K562 (cell line): ENCODE measurements around the gene THUMPD1. TPM values are rescaled to one million over a fixed set of nuclear protein-coding genes. Genes with fewer than 3 reads are reported as not detected.

Experiments
- BDP1 ChIP-seq: IDR thresholded peaks from 3 replicates; pipeline ENCODE4 v1.6.1; 2011; ENCODE audit not compliant: insufficient read length, insufficient read depth
- KLF1 ChIP-seq: fragments of 450-650 bp; IDR thresholded peaks from 2 replicates; pipeline ENCODE4 v1.6.1; 2016; ENCODE audit warnings: missing genetic modification characterization, missing compliant biosample characterization
- MTA3 ChIP-seq: fragments of 450-650 bp; formaldehyde crosslinking; IDR thresholded peaks from 2 replicates; pipeline ENCODE4 v1.6.1; 2017; ENCODE audit warnings: mild to moderate bottlenecking, borderline replicate concordance
- MYC ChIP-seq, 2 experiments: fragments of 250-450 bp in 1 of 2; sonication (Bioruptor Pico) in 1 of 2; IDR thresholded peaks; 2 replicates each; pipeline versions ENCODE4 v1.5.1 to v1.6.1; 2012 to 2021; ENCODE audit warnings: low read depth in 2 of 2, borderline replicate concordance in 1 of 2, improper control_type of control experiment in 1 of 2, low read length in 1 of 2, mild to moderate bottlenecking in 1 of 2, moderate library complexity in 1 of 2
- NFATC3 ChIP-seq: fragments of 450-650 bp; IDR thresholded peaks from 2 replicates; pipeline ENCODE4 v1.6.1; 2017; ENCODE audit warnings: mild to moderate bottlenecking
- POLR2AphosphoS5 ChIP-seq: IDR thresholded peaks from 2 replicates; pipeline ENCODE4 v1.6.1; 2011; ENCODE audit warnings: mild to moderate bottlenecking, low read depth, low read length, moderate library complexity; ENCODE audit not compliant: control insufficient read depth, insufficient read depth
- PRPF4 ChIP-seq: fragments of 200-400 bp; formaldehyde crosslinking; IDR thresholded peaks from one replicate; pipeline ENCODE4 v1.6.1; 2017; ENCODE audit warnings: low read length, low read depth, mild to moderate bottlenecking; ENCODE audit not compliant: insufficient read depth, poor library complexity, severe bottlenecking
- SMAD1 ChIP-seq: fragments of 150-350 bp; IDR thresholded peaks from 2 replicates; pipeline ENCODE4 v1.6.1; 2014; ENCODE audit warnings: low read length, low read depth; ENCODE audit not compliant: partially characterized antibody
- SMAD4 ChIP-seq: fragments of 250-450 bp; sonication (Bioruptor Pico); conservative IDR thresholded peaks from 2 replicates; pipeline ENCODE4 v1.8.0; 2021; ENCODE audit warnings: inconsistent platforms, mild to moderate bottlenecking, moderate library complexity
- SPI1 ChIP-seq: IDR thresholded peaks from 2 replicates; pipeline ENCODE4 v1.6.1; 2011; ENCODE audit warnings: low read depth, low read length, control low read depth, borderline replicate concordance
- TCF7 ChIP-seq: sonication (generic); IDR thresholded peaks from 2 replicates; pipeline ENCODE4 v1.6.1; 2016; ENCODE audit warnings: antibody characterized with exemption, borderline replicate concordance
- TOE1 ChIP-seq, 2 experiments: fragments of 450-650 bp in 1 of 2; sonication (generic) in 1 of 2; formaldehyde crosslinking in 1 of 2; IDR thresholded peaks; 2 replicates each; pipeline versions ENCODE4 v1.7.1 to v1.8.0; 2016 to 2022; ENCODE audit warnings: borderline replicate concordance in 2 of 2, mild to moderate bottlenecking in 2 of 2, antibody characterized with exemption in 1 of 2, inconsistent platforms in 1 of 2, low read depth in 1 of 2, missing genetic modification reagents in 1 of 2, moderate library complexity in 1 of 2
- ZFP36 ChIP-seq: fragments of 150-350 bp; IDR thresholded peaks from 2 replicates; pipeline ENCODE4 v1.6.1; 2018; ENCODE audit warnings: low read length, low read depth; ENCODE audit not compliant: partially characterized antibody
- ZFX ChIP-seq: sonication (generic); formaldehyde crosslinking; IDR thresholded peaks from 2 replicates; pipeline ENCODE4 v1.8.0; 2022; ENCODE audit warnings: mild to moderate bottlenecking, missing genetic modification reagents, moderate library complexity
- ZNF699 ChIP-seq: fragments of 250-450 bp; sonication (Bioruptor Pico); IDR thresholded peaks from 2 replicates; pipeline ENCODE4 v1.8.0; 2021; ENCODE audit warnings: mild to moderate bottlenecking, moderate library complexity; ENCODE audit not compliant: insufficient replicate concordance
- polyA plus RNA-seq, 8 experiments: library from polyadenylated mRNA; depleted of rRNA in 4 of 8; stranded (reverse) in 5 of 8; unstranded in 3 of 8; fragments of >200 nt; fragmentation: Nextera tagmentation in 2 of 8; fragmentation: Illumina TruSeq in 1 of 8; extraction: Ambion mirVana in 2 of 8; extraction: Trizol in 1 of 8; gene quantifications; 2 replicates each; pipeline versions ENCODE4 v1.2.1 to v1.2.3, GENCODE V29; 2011 to 2014; ENCODE audit warnings: inconsistent platforms in 1 of 8, missing spikeins in 1 of 8
- total RNA-seq, 7 experiments: library from RNA; depleted of rRNA in 6 of 7; stranded (reverse); fragments of >200 nt in 6 of 7; fragmentation: Illumina TruSeq in 2 of 7; extraction: Trizol in 2 of 7; gene quantifications; 2 replicates each; pipeline versions ENCODE4 v1.2.1 to v1.2.3, GENCODE V29; 2011 to 2021; ENCODE audit warnings: low replicate concordance in 1 of 7
- TF ChIP-seq, protein P1 (sequence below): fragments of 250-450 bp; sonication (Bioruptor Pico); IDR thresholded peaks from 2 replicates; pipeline ENCODE4 v1.9.0; 2021; ENCODE audit warnings: mild to moderate bottlenecking, inconsistent platforms
- TF ChIP-seq, protein P2 (sequence below): fragments of 150-350 bp; conservative IDR thresholded peaks from 2 replicates; pipeline ENCODE4 v1.6.1; 2014; ENCODE audit warnings: low read length

THUMPD1 gene
- total and polyA plus RNA-seq, 9 of the 15 experiments (the other 6 are each of a cell fraction or from before 2014, with no cell fraction given) = 37.8 to 101 (median 56.8) TPM

DNA sequence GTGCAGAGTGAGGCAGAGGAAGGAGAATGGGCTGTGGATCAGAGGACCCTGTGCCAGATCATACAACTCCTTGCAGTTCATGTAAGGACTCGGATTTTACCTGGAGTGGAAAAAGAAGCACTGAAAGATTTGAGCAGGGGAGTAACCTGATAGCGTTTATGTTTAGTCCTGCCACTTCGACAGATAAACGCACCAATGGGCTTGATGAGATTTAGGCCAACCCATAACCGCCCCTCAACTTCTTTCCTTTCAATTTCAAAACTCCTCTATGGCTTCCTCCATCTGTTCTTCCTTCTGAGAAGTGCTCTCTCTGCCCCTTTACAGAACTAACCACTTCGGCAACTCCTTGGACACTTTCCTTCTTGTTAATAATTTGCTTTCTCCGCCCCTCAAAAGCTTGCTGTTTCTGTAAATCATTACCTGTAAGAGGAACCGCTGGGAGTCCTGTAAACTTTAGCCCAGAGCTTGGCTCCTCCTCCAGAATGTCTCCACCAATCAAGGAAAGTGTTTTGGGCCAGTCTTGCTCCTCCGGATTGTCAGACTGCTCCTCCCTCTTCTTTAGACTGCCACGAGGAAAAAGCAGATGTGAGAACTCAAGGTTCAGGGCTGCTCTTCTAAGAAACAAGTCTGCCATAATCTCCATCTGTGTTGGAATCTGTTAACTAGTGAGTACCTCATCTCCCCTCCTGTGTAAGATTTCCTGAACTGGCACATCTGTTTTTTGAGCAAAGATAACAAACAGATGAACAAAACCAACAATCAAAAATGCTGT, 22.0 kb upstream of the THUMPD1 start, which contains the start of gene ACSM3 (continued):
- no peak for TF ChIP-seq BDP1
- no peak for TF ChIP-seq POLR2AphosphoS5
- TF ChIP-seq SMAD1 = no peak
- TF ChIP-seq ZNF699 (CRISPR knock-in tag) = no peak
- peak; percentile 56; the same call in 1 of the 2 replicates for TF ChIP-seq SPI1
- no peak for TF ChIP-seq KLF1 (tag)
- TF ChIP-seq TOE1 (IDR thresholded peaks at IDR 0.05; ENCODE audit: borderline replicate concordance) = 0 out of 2 replicates have a peak, but pooled peaks have one; percentile 14
- TF ChIP-seq TOE1 (CRISPR knock-in tag; IDR thresholded peaks at IDR 0.05; ENCODE audit: borderline replicate concordance, low read depth) = no peak
- TF ChIP-seq ZFX (CRISPR knock-in tag) = no peak
- TF ChIP-seq PRPF4 = no peak
- TF ChIP-seq TCF7 = no peak
- peak; percentile 58; the same call in 1 of the 2 replicates for TF ChIP-seq SMAD4 (CRISPR knock-in tag)
- TF ChIP-seq, protein P1, sequence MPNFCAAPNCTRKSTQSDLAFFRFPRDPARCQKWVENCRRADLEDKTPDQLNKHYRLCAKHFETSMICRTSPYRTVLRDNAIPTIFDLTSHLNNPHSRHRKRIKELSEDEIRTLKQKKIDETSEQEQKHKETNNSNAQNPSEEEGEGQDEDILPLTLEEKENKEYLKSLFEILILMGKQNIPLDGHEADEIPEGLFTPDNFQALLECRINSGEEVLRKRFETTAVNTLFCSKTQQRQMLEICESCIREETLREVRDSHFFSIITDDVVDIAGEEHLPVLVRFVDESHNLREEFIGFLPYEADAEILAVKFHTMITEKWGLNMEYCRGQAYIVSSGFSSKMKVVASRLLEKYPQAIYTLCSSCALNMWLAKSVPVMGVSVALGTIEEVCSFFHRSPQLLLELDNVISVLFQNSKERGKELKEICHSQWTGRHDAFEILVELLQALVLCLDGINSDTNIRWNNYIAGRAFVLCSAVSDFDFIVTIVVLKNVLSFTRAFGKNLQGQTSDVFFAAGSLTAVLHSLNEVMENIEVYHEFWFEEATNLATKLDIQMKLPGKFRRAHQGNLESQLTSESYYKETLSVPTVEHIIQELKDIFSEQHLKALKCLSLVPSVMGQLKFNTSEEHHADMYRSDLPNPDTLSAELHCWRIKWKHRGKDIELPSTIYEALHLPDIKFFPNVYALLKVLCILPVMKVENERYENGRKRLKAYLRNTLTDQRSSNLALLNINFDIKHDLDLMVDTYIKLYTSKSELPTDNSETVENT (CRISPR knock-in tag) = no peak
- TF ChIP-seq MYC (IDR thresholded peaks at IDR 0.05; ENCODE audit: low read depth, low read length) = peak; percentile 90
- no peak for TF ChIP-seq MYC (CRISPR knock-in tag; IDR thresholded peaks at IDR 0.05; ENCODE audit: borderline replicate concordance, low read depth)
- TF ChIP-seq MTA3 = peak; percentile 59; the same call in 1 of the 2 replicates
- TF ChIP-seq NFATC3 = no peak
- TF ChIP-seq ZFP36 = no peak
- TF ChIP-seq, protein P2, sequence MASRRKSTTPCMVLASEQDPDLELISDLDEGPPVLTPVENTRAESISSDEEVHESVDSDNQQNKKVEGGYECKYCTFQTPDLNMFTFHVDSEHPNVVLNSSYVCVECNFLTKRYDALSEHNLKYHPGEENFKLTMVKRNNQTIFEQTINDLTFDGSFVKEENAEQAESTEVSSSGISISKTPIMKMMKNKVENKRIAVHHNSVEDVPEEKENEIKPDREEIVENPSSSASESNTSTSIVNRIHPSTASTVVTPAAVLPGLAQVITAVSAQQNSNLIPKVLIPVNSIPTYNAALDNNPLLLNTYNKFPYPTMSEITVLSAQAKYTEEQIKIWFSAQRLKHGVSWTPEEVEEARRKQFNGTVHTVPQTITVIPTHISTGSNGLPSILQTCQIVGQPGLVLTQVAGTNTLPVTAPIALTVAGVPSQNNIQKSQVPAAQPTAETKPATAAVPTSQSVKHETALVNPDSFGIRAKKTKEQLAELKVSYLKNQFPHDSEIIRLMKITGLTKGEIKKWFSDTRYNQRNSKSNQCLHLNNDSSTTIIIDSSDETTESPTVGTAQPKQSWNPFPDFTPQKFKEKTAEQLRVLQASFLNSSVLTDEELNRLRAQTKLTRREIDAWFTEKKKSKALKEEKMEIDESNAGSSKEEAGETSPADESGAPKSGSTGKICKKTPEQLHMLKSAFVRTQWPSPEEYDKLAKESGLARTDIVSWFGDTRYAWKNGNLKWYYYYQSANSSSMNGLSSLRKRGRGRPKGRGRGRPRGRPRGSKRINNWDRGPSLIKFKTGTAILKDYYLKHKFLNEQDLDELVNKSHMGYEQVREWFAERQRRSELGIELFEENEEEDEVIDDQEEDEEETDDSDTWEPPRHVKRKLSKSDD = no peak
